ENCODE measurements around the gene ABCA1. TPM values are rescaled to one million over a fixed set of nuclear protein-coding genes. Genes with fewer than 3 reads are reported as not detected.
A peak's percentile ranks its signal among the peaks of the same experiment; 100 is the strongest.

The ABCA1 gene
- total and polyA plus RNA-seq, 2 of the 13 experiments (the other 11 are each of a cell fraction or from before 2014, with no cell fraction given), result 26.8 to 63.8 TPM

GRCh38 chr9:104885818-104886709 lies 41.9 kb downstream of the ABCA1 start (continued):
- TF ChIP-seq SNRNP70 (IDR thresholded peaks at IDR 0.05; ENCODE audit: low read depth, low read length) (no peak), SP4 (CRISPR knock-in tag; IDR thresholded peaks at IDR 0.05) (peak; percentile 7; the same call in 1 of the 2 replicates), ZNF550 (CRISPR knock-in tag; IDR thresholded peaks at IDR 0.05; ENCODE audit: borderline replicate concordance) (no peak), ZBTB34 (CRISPR knock-in tag; IDR thresholded peaks at IDR 0.05) (peak; percentile 87), ARNT2 (CRISPR knock-in tag; IDR thresholded peaks at IDR 0.05; ENCODE audit: low read depth) (peak; percentile 36; the same call in 1 of the 2 replicates), ZNF510 (CRISPR knock-in tag; IDR thresholded peaks at IDR 0.05; ENCODE audit: low read depth) (no peak), ZNF101 (CRISPR knock-in tag; IDR thresholded peaks at IDR 0.05; ENCODE audit: borderline replicate concordance, low read depth) (no peak), ZBTB20 (CRISPR knock-in tag; IDR thresholded peaks at IDR 0.05; ENCODE audit: borderline replicate concordance, low read depth) (peak; percentile 40; the same call in 1 of the 2 replicates), KDM4B (CRISPR knock-in tag; IDR thresholded peaks at IDR 0.05) (peak; percentile 74), SRY (CRISPR knock-in tag; IDR thresholded peaks at IDR 0.05) (no peak), SOX5 (CRISPR knock-in tag; IDR thresholded peaks at IDR 0.05; ENCODE audit: borderline replicate concordance) (peak; percentile 93), ZNF256 (CRISPR knock-in tag; conservative IDR thresholded peaks at IDR 0.05) (no peak), ZBTB38 (CRISPR knock-in tag; IDR thresholded peaks at IDR 0.05) (no peak), ZNF850 (CRISPR knock-in tag; conservative IDR thresholded peaks at IDR 0.05) (no peak), KLF13 (CRISPR knock-in tag; IDR thresholded peaks at IDR 0.05) (no peak), BCLAF1 (IDR thresholded peaks at IDR 0.05) (no peak), PITX1 (CRISPR knock-in tag; IDR thresholded peaks at IDR 0.05) (peak; percentile 99), ZNF274 (CRISPR knock-in tag; IDR thresholded peaks at IDR 0.05) (no peak), NFYC (CRISPR knock-in tag; IDR thresholded peaks at IDR 0.05) (no peak; the same call in 1 of the 2 replicates), NCOA5 (CRISPR knock-in tag; IDR thresholded peaks at IDR 0.05) (no peak), E2F2 (CRISPR knock-in tag; IDR thresholded peaks at IDR 0.05; ENCODE audit: borderline replicate concordance) (no peak), BATF2 (CRISPR knock-in tag; IDR thresholded peaks at IDR 0.05) (no peak), ZNF121 (CRISPR knock-in tag; IDR thresholded peaks at IDR 0.05) (peak; percentile 35; the same call in 1 of the 2 replicates), ZNF143 (CRISPR knock-in tag; IDR thresholded peaks at IDR 0.05) (no peak), ZSCAN22 (CRISPR knock-in tag; IDR thresholded peaks at IDR 0.05) (no peak)
